GM23338 (cell line): ENCODE measurements around the gene SMAD9. TPM values are rescaled to one million over a fixed set of nuclear protein-coding genes. Genes with fewer than 3 reads are reported as not detected.

ENCODE experiments used
- ATAC-seq: fragments of 200-7000 bp; cut with Tn5 transposase; 3 replicates; pipeline ENCODE4 v1.9.1; 2020
- DNase-seq: peaks from one replicate; pipeline ENCODE4 v3.0.0-alpha.2; 2015; ENCODE audit warnings: low spot score
- H2AFZ ChIP-seq: fragments of 200-600 bp; sonication (generic); 2 replicates; pipeline ENCODE4 v1.8.0; 2016; ENCODE audit warnings: antibody characterized with exemption, mild to moderate bottlenecking, moderate library complexity
- H3F3A ChIP-seq: fragments of 200-600 bp; sonication (generic); replicated peaks from 2 replicates; pipeline ENCODE4 v1.8.0; 2017; ENCODE audit warnings: antibody characterized with exemption, mixed run types, low read depth
- H3K27ac ChIP-seq: fragments of 200-600 bp; sonication (generic); 2 replicates; pipeline ENCODE4 v1.6.1; 2016; ENCODE audit warnings: low read depth
- H3K27me3 ChIP-seq: fragments of 200-600 bp; sonication (generic); 2 replicates; pipeline ENCODE4 v1.8.0; 2016; ENCODE audit warnings: mild to moderate bottlenecking, mixed run types, moderate library complexity; ENCODE audit not compliant: insufficient read depth
- H3K36me3 ChIP-seq: fragments of 200-600 bp; sonication (generic); 2 replicates; pipeline ENCODE4 v1.8.0; 2016; ENCODE audit warnings: mild to moderate bottlenecking; ENCODE audit not compliant: insufficient read depth
- H3K4me1 ChIP-seq: fragments of 200-600 bp; sonication (generic); 2 replicates; pipeline ENCODE4 v1.8.0; 2016; ENCODE audit warnings: mild to moderate bottlenecking, moderate library complexity; ENCODE audit not compliant: insufficient read depth
- H3K4me2 ChIP-seq: fragments of 200-600 bp; sonication (generic); 2 replicates; pipeline ENCODE4 v1.7.1; 2017; ENCODE audit warnings: mixed run types
- H3K4me3 ChIP-seq: fragments of 200-600 bp; sonication (generic); 2 replicates; pipeline ENCODE4 v1.6.1; 2016; ENCODE audit warnings: mixed run types
- H3K79me2 ChIP-seq: fragments of 200-600 bp; sonication (generic); replicated peaks from 2 replicates; pipeline ENCODE4 v1.8.0; 2017; ENCODE audit warnings: mild to moderate bottlenecking; ENCODE audit not compliant: insufficient read depth
- H3K9me2 ChIP-seq: fragments of 200-600 bp; sonication (generic); 2 replicates; pipeline ENCODE4 v1.8.0; 2017; ENCODE audit not compliant: insufficient read depth
- H4K20me1 ChIP-seq: fragments of 200-600 bp; sonication (generic); replicated peaks from 2 replicates; pipeline ENCODE4 v1.8.0; 2017; ENCODE audit warnings: mild to moderate bottlenecking; ENCODE audit not compliant: insufficient read depth
- H3K27ac Mint-ChIP-seq: 2 replicates; pipeline ENCODE4 v1.8.0; 2020; ENCODE audit warnings: inconsistent platforms, mild to moderate bottlenecking, moderate library complexity, mixed read lengths
- H3K27me3 Mint-ChIP-seq: 3 replicates; pipeline ENCODE4 v1.8.0; 2022; ENCODE audit warnings: low read depth, mild to moderate bottlenecking, moderate library complexity, mixed read lengths, inconsistent platforms; ENCODE audit not compliant: insufficient read depth, poor library complexity
- H3K36me3 Mint-ChIP-seq: 3 replicates; pipeline ENCODE4 v1.8.0; 2021; ENCODE audit warnings: low read depth, mild to moderate bottlenecking, inconsistent platforms, moderate library complexity, mixed read lengths
- H3K4me1 Mint-ChIP-seq: 3 replicates; pipeline ENCODE4 v1.8.0; 2020; ENCODE audit warnings: mild to moderate bottlenecking, inconsistent platforms, mixed read lengths
- H3K4me3 Mint-ChIP-seq: 3 replicates; pipeline ENCODE4 v1.8.0; 2021; ENCODE audit warnings: moderate library complexity, mild to moderate bottlenecking, inconsistent platforms, mixed read lengths
- H3K9me3 Mint-ChIP-seq: 3 replicates; pipeline ENCODE4 v1.8.0; 2020; ENCODE audit warnings: moderate library complexity, mild to moderate bottlenecking, inconsistent platforms, mixed read lengths
- CREB1 ChIP-seq: fragments of 250-450 bp; sonication (Bioruptor Pico); IDR thresholded peaks from 2 replicates; pipeline ENCODE4 v1.5.0; 2020; ENCODE audit warnings: low read depth, mild to moderate bottlenecking, moderate library complexity
- CTCF ChIP-seq, 2 experiments: fragments of 200-600 bp in 1 of 2; sonication (generic) in 1 of 2; conservative IDR thresholded peaks; 2 replicates each; pipeline versions ENCODE4 v1.5.1 to v1.6.1; 2016 to 2017; ENCODE audit warnings: antibody characterized with exemption in 2 of 2, low read depth in 2 of 2, mild to moderate bottlenecking in 2 of 2, moderate library complexity in 1 of 2
- EZH2 ChIP-seq: fragments of 200-600 bp; sonication (generic); IDR thresholded peaks from one replicate; pipeline ENCODE4 v1.8.0; 2017; ENCODE audit warnings: antibody characterized with exemption, mild to moderate bottlenecking, low read depth; ENCODE audit not compliant: unreplicated experiment
- EZH2phosphoT487 ChIP-seq: fragments of 200-600 bp; sonication (generic); IDR thresholded peaks from one replicate; pipeline ENCODE4 v1.8.1; 2018; ENCODE audit warnings: antibody characterized with exemption; ENCODE audit not compliant: unreplicated experiment
- JUNB ChIP-seq: IDR thresholded peaks from one replicate; pipeline ENCODE4 v1.6.1; 2016; ENCODE audit warnings: antibody characterized with exemption; ENCODE audit not compliant: unreplicated experiment
- NANOG ChIP-seq: IDR thresholded peaks from 2 replicates; pipeline ENCODE4 v1.6.1; 2016; ENCODE audit warnings: antibody characterized with exemption, borderline replicate concordance
- POLR2AphosphoS5 ChIP-seq: IDR thresholded peaks from 2 replicates; pipeline ENCODE4 v1.6.1; 2016; ENCODE audit warnings: antibody characterized with exemption, low read depth
- STAT1 ChIP-seq: IDR thresholded peaks from one replicate; pipeline ENCODE4 v1.6.1; 2016; ENCODE audit warnings: antibody characterized with exemption; ENCODE audit not compliant: unreplicated experiment
- ZNF114 ChIP-seq: fragments of 250-450 bp; sonication (Bioruptor Pico); IDR thresholded peaks from 2 replicates; pipeline ENCODE4 v1.5.0; 2020; ENCODE audit warnings: mild to moderate bottlenecking, moderate library complexity
- ZNF331 ChIP-seq: fragments of 250-450 bp; sonication (Bioruptor Pico); IDR thresholded peaks from 2 replicates; pipeline ENCODE4 v1.5.0; 2020; ENCODE audit warnings: low read depth, mild to moderate bottlenecking, moderate library complexity
- polyA plus RNA-seq: library from polyadenylated mRNA; unstranded; fragments of >200 nt; fragmentation: Nextera tagmentation; extraction: Ambion mirVana; gene quantifications from 2 replicates; pipeline ENCODE4 v1.2.1, GENCODE V29; 2016
- total RNA-seq: library from RNA; depleted of rRNA; stranded (reverse); fragments of >200 nt; shearing (Covaris generic); gene quantifications from 2 replicates; pipeline ENCODE4 v1.2.3, GENCODE V29; 2014
- TF ChIP-seq, protein P1 (sequence below): IDR thresholded peaks from 2 replicates; pipeline ENCODE4 v1.6.1; 2016; ENCODE audit warnings: antibody characterized with exemption
- TF ChIP-seq, protein P2 (sequence below): fragments of 250-450 bp; sonication (Bioruptor Pico); IDR thresholded peaks from 2 replicates; pipeline ENCODE4 v1.5.0; 2020; ENCODE audit warnings: mild to moderate bottlenecking, moderate library complexity
- TF ChIP-seq, protein P3 (sequence below): IDR thresholded peaks from one replicate; pipeline ENCODE4 v1.6.1; 2018; ENCODE audit warnings: antibody characterized with exemption; ENCODE audit not compliant: unreplicated experiment

The SMAD9 gene
- total and polyA plus RNA-seq, 2 experiments from 2014 or later: 0.95 to 1.3 TPM

DNA sequence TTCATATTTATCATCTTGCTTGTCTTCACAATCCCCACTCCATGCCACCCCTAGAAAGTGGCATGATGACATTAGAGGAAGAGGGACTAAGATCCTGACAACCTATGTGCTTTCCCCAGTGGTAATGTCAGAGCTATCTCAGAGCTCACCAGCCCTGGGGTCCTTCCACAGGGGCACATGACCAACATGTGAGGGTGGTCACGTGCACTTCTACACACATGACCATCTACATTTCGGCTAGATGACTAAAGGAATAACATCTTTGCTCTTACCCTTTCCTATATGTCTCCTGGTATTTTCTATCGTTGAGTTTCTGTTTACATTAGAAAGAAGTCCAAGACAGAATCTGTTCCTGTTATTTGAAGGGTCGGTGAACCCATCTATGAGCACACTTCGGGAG, 54.8 kb downstream of the SMAD9 start:
- peaks cover 3% of the 10 kb centered on the region for H3K27me3 Mint-ChIP-seq
- Histone ChIP-seq H3K27me3 (no peaks in the 10 kb centered on the region), H3K4me1 (peaks cover 18% of the 10 kb centered on the region), H4K20me1 (no peaks in the 10 kb centered on the region), H3K4me2 (no peak overlapping the region), H3K27ac (no peak overlapping the region), H3F3A (no peaks in the 10 kb centered on the region), H3K79me2 (no peaks in the 10 kb centered on the region), H3K9me2 (no peaks in the 10 kb centered on the region), H3K4me3 (no peak overlapping the region), H3K36me3 (no peaks in the 10 kb centered on the region), H2AFZ (peak overlapping the region; percentile 49; the same call in 1 of the 2 replicates)
- ATAC-seq (no peak), DNase-seq (no peak)
- no peak overlapping the region for H3K4me3 Mint-ChIP-seq
- no peaks in the 10 kb centered on the region for H3K36me3 Mint-ChIP-seq
- peaks cover 24% of the 10 kb centered on the region for H3K4me1 Mint-ChIP-seq
- no peak overlapping the region for H3K27ac Mint-ChIP-seq
- TF ChIP-seq EZH2phosphoT487 (no peak), STAT1 (no peak), JUNB (no peak), CTCF (conservative IDR thresholded peaks at IDR 0.05; ENCODE audit: low read depth in 2 of 2) (no peak), ZNF331 (no peak), CREB1 (CRISPR knock-in tag) (no peak), POLR2AphosphoS5 (no peak), NANOG (no peak), EZH2 (no peak), ZNF114 (CRISPR knock-in tag) (no peak)
- TF ChIP-seq, protein P1, sequence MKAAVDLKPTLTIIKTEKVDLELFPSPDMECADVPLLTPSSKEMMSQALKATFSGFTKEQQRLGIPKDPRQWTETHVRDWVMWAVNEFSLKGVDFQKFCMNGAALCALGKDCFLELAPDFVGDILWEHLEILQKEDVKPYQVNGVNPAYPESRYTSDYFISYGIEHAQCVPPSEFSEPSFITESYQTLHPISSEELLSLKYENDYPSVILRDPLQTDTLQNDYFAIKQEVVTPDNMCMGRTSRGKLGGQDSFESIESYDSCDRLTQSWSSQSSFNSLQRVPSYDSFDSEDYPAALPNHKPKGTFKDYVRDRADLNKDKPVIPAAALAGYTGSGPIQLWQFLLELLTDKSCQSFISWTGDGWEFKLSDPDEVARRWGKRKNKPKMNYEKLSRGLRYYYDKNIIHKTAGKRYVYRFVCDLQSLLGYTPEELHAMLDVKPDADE: no peak
- TF ChIP-seq, protein P2, sequence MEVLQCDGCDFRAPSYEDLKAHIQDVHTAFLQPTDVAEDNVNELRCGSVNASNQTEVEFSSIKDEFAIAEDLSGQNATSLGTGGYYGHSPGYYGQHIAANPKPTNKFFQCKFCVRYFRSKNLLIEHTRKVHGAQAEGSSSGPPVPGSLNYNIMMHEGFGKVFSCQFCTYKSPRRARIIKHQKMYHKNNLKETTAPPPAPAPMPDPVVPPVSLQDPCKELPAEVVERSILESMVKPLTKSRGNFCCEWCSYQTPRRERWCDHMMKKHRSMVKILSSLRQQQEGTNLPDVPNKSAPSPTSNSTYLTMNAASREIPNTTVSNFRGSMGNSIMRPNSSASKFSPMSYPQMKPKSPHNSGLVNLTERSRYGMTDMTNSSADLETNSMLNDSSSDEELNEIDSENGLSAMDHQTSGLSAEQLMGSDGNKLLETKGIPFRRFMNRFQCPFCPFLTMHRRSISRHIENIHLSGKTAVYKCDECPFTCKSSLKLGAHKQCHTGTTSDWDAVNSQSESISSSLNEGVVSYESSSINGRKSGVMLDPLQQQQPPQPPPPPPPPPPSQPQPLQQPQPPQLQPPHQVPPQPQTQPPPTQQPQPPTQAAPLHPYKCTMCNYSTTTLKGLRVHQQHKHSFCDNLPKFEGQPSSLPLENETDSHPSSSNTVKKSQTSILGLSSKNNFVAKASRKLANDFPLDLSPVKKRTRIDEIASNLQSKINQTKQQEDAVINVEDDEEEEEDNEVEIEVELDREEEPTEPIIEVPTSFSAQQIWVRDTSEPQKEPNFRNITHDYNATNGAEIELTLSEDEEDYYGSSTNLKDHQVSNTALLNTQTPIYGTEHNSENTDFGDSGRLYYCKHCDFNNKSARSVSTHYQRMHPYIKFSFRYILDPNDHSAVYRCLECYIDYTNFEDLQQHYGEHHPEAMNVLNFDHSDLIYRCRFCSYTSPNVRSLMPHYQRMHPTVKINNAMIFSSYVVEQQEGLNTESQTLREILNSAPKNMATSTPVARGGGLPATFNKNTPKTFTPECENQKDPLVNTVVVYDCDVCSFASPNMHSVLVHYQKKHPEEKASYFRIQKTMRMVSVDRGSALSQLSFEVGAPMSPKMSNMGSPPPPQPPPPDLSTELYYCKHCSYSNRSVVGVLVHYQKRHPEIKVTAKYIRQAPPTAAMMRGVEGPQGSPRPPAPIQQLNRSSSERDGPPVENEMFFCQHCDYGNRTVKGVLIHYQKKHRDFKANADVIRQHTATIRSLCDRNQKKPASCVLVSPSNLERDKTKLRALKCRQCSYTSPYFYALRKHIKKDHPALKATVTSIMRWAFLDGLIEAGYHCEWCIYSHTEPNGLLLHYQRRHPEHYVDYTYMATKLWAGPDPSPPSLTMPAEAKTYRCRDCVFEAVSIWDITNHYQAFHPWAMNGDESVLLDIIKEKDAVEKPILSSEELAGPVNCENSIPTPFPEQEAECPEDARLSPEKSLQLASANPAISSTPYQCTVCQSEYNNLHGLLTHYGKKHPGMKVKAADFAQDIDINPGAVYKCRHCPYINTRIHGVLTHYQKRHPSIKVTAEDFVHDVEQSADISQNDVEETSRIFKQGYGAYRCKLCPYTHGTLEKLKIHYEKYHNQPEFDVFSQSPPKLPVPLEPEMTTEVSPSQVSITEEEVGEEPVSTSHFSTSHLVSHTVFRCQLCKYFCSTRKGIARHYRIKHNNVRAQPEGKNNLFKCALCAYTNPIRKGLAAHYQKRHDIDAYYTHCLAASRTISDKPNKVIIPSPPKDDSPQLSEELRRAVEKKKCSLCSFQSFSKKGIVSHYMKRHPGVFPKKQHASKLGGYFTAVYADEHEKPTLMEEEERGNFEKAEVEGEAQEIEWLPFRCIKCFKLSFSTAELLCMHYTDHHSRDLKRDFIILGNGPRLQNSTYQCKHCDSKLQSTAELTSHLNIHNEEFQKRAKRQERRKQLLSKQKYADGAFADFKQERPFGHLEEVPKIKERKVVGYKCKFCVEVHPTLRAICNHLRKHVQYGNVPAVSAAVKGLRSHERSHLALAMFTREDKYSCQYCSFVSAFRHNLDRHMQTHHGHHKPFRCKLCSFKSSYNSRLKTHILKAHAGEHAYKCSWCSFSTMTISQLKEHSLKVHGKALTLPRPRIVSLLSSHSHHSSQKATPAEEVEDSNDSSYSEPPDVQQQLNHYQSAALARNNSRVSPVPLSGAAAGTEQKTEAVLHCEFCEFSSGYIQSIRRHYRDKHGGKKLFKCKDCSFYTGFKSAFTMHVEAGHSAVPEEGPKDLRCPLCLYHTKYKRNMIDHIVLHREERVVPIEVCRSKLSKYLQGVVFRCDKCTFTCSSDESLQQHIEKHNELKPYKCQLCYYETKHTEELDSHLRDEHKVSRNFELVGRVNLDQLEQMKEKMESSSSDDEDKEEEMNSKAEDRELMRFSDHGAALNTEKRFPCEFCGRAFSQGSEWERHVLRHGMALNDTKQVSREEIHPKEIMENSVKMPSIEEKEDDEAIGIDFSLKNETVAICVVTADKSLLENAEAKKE: no peak
- TF ChIP-seq, protein P3, sequence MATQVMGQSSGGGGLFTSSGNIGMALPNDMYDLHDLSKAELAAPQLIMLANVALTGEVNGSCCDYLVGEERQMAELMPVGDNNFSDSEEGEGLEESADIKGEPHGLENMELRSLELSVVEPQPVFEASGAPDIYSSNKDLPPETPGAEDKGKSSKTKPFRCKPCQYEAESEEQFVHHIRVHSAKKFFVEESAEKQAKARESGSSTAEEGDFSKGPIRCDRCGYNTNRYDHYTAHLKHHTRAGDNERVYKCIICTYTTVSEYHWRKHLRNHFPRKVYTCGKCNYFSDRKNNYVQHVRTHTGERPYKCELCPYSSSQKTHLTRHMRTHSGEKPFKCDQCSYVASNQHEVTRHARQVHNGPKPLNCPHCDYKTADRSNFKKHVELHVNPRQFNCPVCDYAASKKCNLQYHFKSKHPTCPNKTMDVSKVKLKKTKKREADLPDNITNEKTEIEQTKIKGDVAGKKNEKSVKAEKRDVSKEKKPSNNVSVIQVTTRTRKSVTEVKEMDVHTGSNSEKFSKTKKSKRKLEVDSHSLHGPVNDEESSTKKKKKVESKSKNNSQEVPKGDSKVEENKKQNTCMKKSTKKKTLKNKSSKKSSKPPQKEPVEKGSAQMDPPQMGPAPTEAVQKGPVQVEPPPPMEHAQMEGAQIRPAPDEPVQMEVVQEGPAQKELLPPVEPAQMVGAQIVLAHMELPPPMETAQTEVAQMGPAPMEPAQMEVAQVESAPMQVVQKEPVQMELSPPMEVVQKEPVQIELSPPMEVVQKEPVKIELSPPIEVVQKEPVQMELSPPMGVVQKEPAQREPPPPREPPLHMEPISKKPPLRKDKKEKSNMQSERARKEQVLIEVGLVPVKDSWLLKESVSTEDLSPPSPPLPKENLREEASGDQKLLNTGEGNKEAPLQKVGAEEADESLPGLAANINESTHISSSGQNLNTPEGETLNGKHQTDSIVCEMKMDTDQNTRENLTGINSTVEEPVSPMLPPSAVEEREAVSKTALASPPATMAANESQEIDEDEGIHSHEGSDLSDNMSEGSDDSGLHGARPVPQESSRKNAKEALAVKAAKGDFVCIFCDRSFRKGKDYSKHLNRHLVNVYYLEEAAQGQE: no peak
- H3K9me3 Mint-ChIP-seq: no peaks in the 10 kb centered on the region
